Osteocyte (in vitro differentiated cells): ENCODE measurements around the gene HUNK. TPM values are rescaled to one million over a fixed set of nuclear protein-coding genes. Genes with fewer than 3 reads are reported as not detected.
A peak's percentile ranks its signal among the peaks of the same experiment; 100 is the strongest.

Source experiments
- DNase-seq: peaks from one replicate; pipeline ENCODE4 v3.0.0; 2021; ENCODE audit warnings: mixed read lengths; ENCODE audit not compliant: unreplicated experiment; ENCODE audit errors: extremely low spot score
- H3K27ac Mint-ChIP-seq: one replicate; pipeline ENCODE4 v1.8.0; 2021; ENCODE audit warnings: mild to moderate bottlenecking, mixed read lengths; ENCODE audit not compliant: unreplicated experiment
- H3K27me3 Mint-ChIP-seq: one replicate; pipeline ENCODE4 v1.8.0; 2021; ENCODE audit warnings: mixed read lengths; ENCODE audit not compliant: unreplicated experiment
- H3K36me3 Mint-ChIP-seq: one replicate; pipeline ENCODE4 v1.8.0; 2021; ENCODE audit warnings: mixed read lengths; ENCODE audit not compliant: unreplicated experiment
- H3K4me1 Mint-ChIP-seq: one replicate; pipeline ENCODE4 v1.8.0; 2021; ENCODE audit warnings: mixed read lengths; ENCODE audit not compliant: unreplicated experiment
- H3K4me3 Mint-ChIP-seq: one replicate; pipeline ENCODE4 v1.8.0; 2021; ENCODE audit warnings: mild to moderate bottlenecking, moderate library complexity, mixed read lengths; ENCODE audit not compliant: unreplicated experiment
- H3K9me3 Mint-ChIP-seq: one replicate; pipeline ENCODE4 v1.8.0; 2021; ENCODE audit warnings: mixed read lengths; ENCODE audit not compliant: unreplicated experiment
- long read RNA-seq: library from polyadenylated mRNA; unstranded; transcript quantifications from one replicate; pipeline ENCODE4 v2.0.0, GENCODE V29; 2021
- total RNA-seq: library from RNA; stranded (reverse); gene quantifications from 2 replicates; pipeline ENCODE4 v1.2.1, GENCODE V29; 2021
- TF ChIP-seq, protein P1 (sequence below): fragments of 200-600 bp; sonication (generic); IDR thresholded peaks from 2 replicates; pipeline ENCODE4 v1.5.0; 2021; ENCODE audit warnings: antibody characterized with exemption, mild to moderate bottlenecking, moderate library complexity

HUNK gene
- 0.83 and 1.8 TPM in 2 replicates for total RNA-seq
- long read RNA-seq, full-length matches to known transcripts = 1 of 2 reads
- long read RNA-seq, partial matches to known transcripts = 0 of 2 reads
- long read RNA-seq, other reads (novel, unspliced or antisense) = 1 of 2 reads

DNA sequence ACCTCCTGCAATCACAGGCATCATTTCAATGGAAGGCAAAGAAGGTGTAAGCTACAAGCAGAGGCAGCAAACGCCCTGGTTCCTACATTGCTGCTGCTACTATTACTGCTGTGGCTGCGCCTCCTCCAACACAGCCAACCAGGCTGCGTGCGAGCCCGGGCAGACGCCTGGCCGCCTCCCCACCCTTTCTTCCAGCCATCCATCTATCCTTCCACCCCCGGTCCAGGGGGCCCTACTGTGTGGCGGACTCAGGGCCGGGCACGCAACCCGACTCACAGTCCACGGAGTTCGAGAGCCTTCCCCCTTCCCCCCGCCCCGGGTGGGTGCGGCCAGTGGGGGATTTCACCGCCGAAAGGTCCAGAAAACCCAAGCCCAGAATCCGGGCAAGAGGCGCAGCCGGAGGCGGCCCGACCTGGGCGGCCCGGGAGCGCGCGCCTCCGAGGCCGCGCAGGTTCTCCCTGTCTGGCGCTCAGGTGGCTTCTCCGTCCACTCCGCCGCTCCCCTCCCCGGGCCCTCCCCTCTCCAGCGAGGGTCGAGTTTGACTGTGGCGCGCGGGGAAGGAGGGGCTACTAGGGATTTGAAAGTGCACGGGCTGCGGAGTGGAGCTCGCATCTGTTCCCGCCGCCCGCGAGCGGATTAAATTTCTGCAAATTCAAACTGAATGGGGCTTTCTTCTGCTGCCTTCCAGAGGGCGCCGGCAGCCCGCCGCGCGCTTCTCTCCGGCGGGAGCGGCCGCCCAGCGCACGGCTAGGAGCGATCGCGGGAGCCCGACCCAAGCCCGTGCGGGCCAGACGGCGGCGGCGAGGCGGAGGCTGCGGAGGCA lies at the start of gene HUNK:
TSS of gene HUNK (plus strand) at position 569 of the 823 bp plus-strand sequence. CDS start 655 bp downstream, outside the sequence.
- Mint-ChIP-seq H3K27ac (no peak within 1 kb of the TSS), H3K4me3 (peak within 1 kb of the TSS; percentile 81), H3K9me3 (no peaks in the 10 kb centered on the region), H3K4me1 (peaks cover 15% of the 10 kb centered on the region), H3K27me3 (peaks cover 14% of the 10 kb centered on the region), H3K36me3 (no peaks in the 10 kb centered on the region)
- DNase-seq = no peak
- TF ChIP-seq, protein P1, sequence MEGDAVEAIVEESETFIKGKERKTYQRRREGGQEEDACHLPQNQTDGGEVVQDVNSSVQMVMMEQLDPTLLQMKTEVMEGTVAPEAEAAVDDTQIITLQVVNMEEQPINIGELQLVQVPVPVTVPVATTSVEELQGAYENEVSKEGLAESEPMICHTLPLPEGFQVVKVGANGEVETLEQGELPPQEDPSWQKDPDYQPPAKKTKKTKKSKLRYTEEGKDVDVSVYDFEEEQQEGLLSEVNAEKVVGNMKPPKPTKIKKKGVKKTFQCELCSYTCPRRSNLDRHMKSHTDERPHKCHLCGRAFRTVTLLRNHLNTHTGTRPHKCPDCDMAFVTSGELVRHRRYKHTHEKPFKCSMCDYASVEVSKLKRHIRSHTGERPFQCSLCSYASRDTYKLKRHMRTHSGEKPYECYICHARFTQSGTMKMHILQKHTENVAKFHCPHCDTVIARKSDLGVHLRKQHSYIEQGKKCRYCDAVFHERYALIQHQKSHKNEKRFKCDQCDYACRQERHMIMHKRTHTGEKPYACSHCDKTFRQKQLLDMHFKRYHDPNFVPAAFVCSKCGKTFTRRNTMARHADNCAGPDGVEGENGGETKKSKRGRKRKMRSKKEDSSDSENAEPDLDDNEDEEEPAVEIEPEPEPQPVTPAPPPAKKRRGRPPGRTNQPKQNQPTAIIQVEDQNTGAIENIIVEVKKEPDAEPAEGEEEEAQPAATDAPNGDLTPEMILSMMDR = peak; percentile 41

DNA sequence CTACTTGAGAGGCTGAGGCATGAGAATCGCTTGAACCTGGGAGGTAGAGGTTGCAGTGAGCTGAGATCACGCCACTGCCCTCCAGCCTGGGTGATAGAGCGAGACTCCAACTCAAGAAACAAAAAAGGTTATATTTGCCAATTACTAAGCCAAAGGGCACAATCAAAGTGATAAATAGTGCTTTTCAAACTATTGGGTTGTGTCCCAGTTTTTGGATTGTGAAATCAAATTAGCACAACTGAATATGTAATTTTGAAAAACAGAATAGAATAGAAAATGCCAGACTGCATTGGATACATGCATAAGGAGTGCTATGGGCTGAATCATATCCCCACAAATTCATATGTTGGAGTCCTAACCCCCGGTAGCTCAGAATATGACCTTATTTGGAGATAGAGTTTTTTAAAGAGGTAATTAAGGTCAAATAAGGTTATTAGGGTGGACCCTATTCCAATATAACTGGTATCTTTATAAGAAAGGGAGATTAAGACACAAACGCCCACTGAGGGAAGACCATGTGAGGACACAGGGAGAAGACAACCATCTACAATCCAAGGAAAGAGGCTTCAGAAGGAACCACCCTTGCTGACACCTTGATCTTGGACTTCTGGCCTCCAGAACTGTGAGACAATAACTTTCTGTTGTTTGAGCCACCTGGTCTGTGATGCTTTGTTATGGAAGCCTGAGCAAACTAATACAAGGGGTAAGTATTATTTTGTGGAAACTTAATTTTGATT lies 42.9 kb upstream of the HUNK start:
- Mint-ChIP-seq H3K4me1 (no peaks in the 10 kb centered on the region), H3K4me3 (no peak overlapping the region), H3K36me3 (no peaks in the 10 kb centered on the region), H3K27me3 (peaks cover 18% of the 10 kb centered on the region), H3K9me3 (no peaks in the 10 kb centered on the region), H3K27ac (no peak overlapping the region)
- no peak for DNase-seq
- TF ChIP-seq, protein P1 = no peak

DNA sequence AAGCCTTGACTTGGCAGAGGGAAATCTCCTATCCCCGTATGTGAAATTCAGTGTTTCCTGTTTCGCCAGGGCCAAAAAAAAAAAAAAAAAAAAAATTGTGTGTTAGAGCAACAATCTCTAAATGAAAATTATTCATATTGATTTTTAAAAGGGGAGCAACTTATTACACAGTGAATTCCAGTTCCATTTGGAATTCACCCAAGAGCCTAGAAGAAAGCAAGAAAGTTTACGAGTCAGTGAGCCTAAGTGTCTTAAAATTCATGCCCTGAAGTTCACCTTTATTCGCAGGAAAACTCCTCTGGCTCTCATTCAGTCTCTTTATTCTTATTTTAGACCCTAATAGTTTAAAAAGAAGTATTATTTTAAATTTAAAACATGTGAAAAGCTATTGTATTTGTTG lies 42.1 kb upstream of the HUNK start:
- H3K27ac Mint-ChIP-seq = no peak overlapping the region
- H3K27me3 Mint-ChIP-seq = peaks cover 23% of the 10 kb centered on the region
- no peaks in the 10 kb centered on the region for H3K9me3 Mint-ChIP-seq
- no peaks in the 10 kb centered on the region for H3K36me3 Mint-ChIP-seq
- DNase-seq = no peak
- no peak overlapping the region for H3K4me3 Mint-ChIP-seq
- H3K4me1 Mint-ChIP-seq = no peaks in the 10 kb centered on the region
- TF ChIP-seq, protein P1 = no peak

DNA sequence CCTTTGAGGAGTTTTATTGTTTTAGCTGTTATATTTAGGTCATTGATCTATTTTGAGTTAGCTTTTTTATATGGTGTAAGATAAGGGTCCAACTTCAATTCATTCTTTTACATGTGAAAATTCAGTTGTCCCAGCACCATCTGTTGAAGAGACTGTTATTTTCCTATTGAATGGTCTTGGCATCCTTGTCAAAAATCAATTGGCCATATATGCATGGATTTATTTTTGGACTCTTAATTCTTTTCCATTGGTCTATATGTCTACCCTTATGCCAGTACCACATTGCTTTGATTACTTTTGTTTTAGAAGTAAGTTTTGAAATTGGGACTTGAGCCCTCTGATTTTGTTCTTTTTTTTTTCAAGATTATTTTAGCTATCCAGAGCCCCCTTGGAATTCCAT lies 35.8 kb upstream of the HUNK start:
- TF ChIP-seq, protein P1 = no peak
- no peaks in the 10 kb centered on the region for H3K36me3 Mint-ChIP-seq
- no peak overlapping the region for H3K27ac Mint-ChIP-seq
- H3K9me3 Mint-ChIP-seq = no peaks in the 10 kb centered on the region
- DNase-seq = no peak
- no peak overlapping the region for H3K4me3 Mint-ChIP-seq
- no peaks in the 10 kb centered on the region for H3K4me1 Mint-ChIP-seq
- H3K27me3 Mint-ChIP-seq = peaks cover 45% of the 10 kb centered on the region
